ENCODE measurements around the gene KLHDC8B. TPM values are rescaled to one million over a fixed set of nuclear protein-coding genes. Genes with fewer than 3 reads are reported as not detected.

KLHDC8B gene
- total RNA-seq = 100 to 1,000 TPM in 1 of 4 donors, 10 to 100 TPM in 3; 78.6 to 190 (median 91.2) TPM

- peak in 1 of 2 donors; percentile 87 for TF ChIP-seq POLR2AphosphoS5 (IDR thresholded peaks at IDR 0.05)
- peak in 2 of 3 experiments; percentile 98 to 99 for TF ChIP-seq CTCF (IDR thresholded peaks at IDR 0.05)
- peak; percentile 11 for TF ChIP-seq POLR2A (IDR thresholded peaks at IDR 0.05; ENCODE audit: low read depth)
- TF ChIP-seq EP300 (IDR thresholded peaks at IDR 0.05) = no peak
- Histone ChIP-seq H3K4me3 (peak within 1 kb of the TSS; percentile 68 to 86 (median 78)), H3K9me3 (no peaks in the 10 kb centered on the region), H3K27me3 (no peaks in the 10 kb centered on the region), H3K27ac (replicated peaks in 1 of 4) (peak within 1 kb of the TSS; percentile 84 to 93 (median 90)), H3K4me1 (peaks cover 48 to 64% (median 59%) of the 10 kb centered on the region in 4 donors), H3K36me3 (peaks cover 10 to 27% (median 23%) of the 10 kb centered on the region in 4 donors)
- WGBS = 8% methylated on average over 8 of the region's 57 CpGs
- intact Hi-C loops (cut with DNase I) = loop anchor here (2.0 to 5.0 kb wide), 3 partner anchors 106 to 276 kb away; partner anchors contain the start of genes C3orf62 and USP4
- DNase-seq (ENCODE audit: extremely low spot score) = peak; percentile 97
Observed at GRCh38 chr3:49171119-49171774, at the start of gene KLHDC8B. TSS of gene KLHDC8B (plus strand) at chr3:49171598. CDS start at chr3:49172770, 1,172 bp downstream.

GRCh38 chr3:49122022-49122421 lies 49.4 kb upstream of the KLHDC8B start:
- Histone ChIP-seq H3K27me3 (no peaks in the 10 kb centered on the region), H3K4me1 (peaks cover 17 to 45% (median 30%) of the 10 kb centered on the region in 4 donors), H3K27ac (replicated peaks in 1 of 4) (peak overlapping the region in 2 of 4 donors; percentile 94 to 98), H3K4me3 (no peak overlapping the region), H3K36me3 (peaks cover 71 to 84% (median 81%) of the 10 kb centered on the region in 4 donors), H3K9me3 (no peaks in the 10 kb centered on the region)
- intact Hi-C loops (cut with DNase I) = no loop called here
- WGBS = 96% methylated on average over 12 of the region's 12 CpGs
- TF ChIP-seq POLR2A (IDR thresholded peaks at IDR 0.05; ENCODE audit: low read depth) = no peak
- no peak for TF ChIP-seq EP300 (IDR thresholded peaks at IDR 0.05)
- TF ChIP-seq CTCF (IDR thresholded peaks at IDR 0.05) = no peak
- TF ChIP-seq POLR2AphosphoS5 (IDR thresholded peaks at IDR 0.05) = no peak
- no peak for DNase-seq (ENCODE audit: extremely low spot score)

- Histone ChIP-seq H3K27ac (replicated peaks in 1 of 4) (no peak overlapping the region), H3K4me1 (peaks cover 17 to 41% (median 29%) of the 10 kb centered on the region in 4 donors), H3K9me3 (no peaks in the 10 kb centered on the region), H3K4me3 (no peak overlapping the region), H3K36me3 (peaks cover 68 to 84% (median 81%) of the 10 kb centered on the region in 4 donors), H3K27me3 (no peaks in the 10 kb centered on the region)
- TF ChIP-seq EP300 (IDR thresholded peaks at IDR 0.05) = no peak
- TF ChIP-seq CTCF (IDR thresholded peaks at IDR 0.05) = no peak
- TF ChIP-seq POLR2AphosphoS5 (IDR thresholded peaks at IDR 0.05) = no peak
- TF ChIP-seq POLR2A (IDR thresholded peaks at IDR 0.05; ENCODE audit: low read depth) = no peak
- DNase-seq (ENCODE audit: extremely low spot score) = no peak
- intact Hi-C loops (cut with DNase I) = no loop called here
- whole genome bisulfite sequencing = 71% methylated on average over 1 of the region's 7 CpGs
Observed at GRCh38 chr3:49122451-49122850, 48.9 kb upstream of the KLHDC8B start.

GRCh38 chr3:49122886-49123545 lies 48.4 kb upstream of the KLHDC8B start:
- TF ChIP-seq POLR2A (IDR thresholded peaks at IDR 0.05; ENCODE audit: low read depth) (no peak), EP300 (IDR thresholded peaks at IDR 0.05) (no peak), CTCF (IDR thresholded peaks at IDR 0.05) (no peak), POLR2AphosphoS5 (IDR thresholded peaks at IDR 0.05) (no peak)
- no peaks in the 10 kb centered on the region for H3K9me3 ChIP-seq
- no peaks in the 10 kb centered on the region for H3K27me3 ChIP-seq
- WGBS = 88% methylated on average over 12 of the region's 17 CpGs
- H3K27ac ChIP-seq (replicated peaks in 1 of 4) = no peak overlapping the region
- no peak for DNase-seq (ENCODE audit: extremely low spot score)
- peaks cover 63 to 84% (median 81%) of the 10 kb centered on the region in 4 donors for H3K36me3 ChIP-seq
- no peak overlapping the region for H3K4me3 ChIP-seq
- H3K4me1 ChIP-seq = peaks cover 17 to 35% (median 27%) of the 10 kb centered on the region in 4 donors
- intact Hi-C loops (cut with DNase I) = no loop called here
